B cell (primary cell): ENCODE results near the gene RPL13.

Experiments
- CTCF ChIP-seq: fragments of 200-600 bp; IDR thresholded peaks from one replicate; pipeline ENCODE4 v1.8.0; 2022; ENCODE audit warnings: antibody characterized with exemption, mild to moderate bottlenecking
- EZH2 ChIP-seq: IDR thresholded peaks from 2 replicates; pipeline ENCODE4 v1.6.1; 2012; ENCODE audit warnings: borderline replicate concordance, low read depth, mild to moderate bottlenecking, moderate library complexity, low read length; ENCODE audit not compliant: insufficient read depth, poor library complexity, severe bottlenecking

GRCh38 chr16:89552913-89553312, 7.6 kb upstream of the RPL13 start:
- TF ChIP-seq CTCF = no peak
- no peak for TF ChIP-seq EZH2
